IgD-negative memory B cell (primary cell): ENCODE results near the gene TMCC1. TPM values are rescaled to one million over a fixed set of nuclear protein-coding genes. Genes with fewer than 3 reads are reported as not detected.

ENCODE experiments used
- H3K27ac Mint-ChIP-seq, 3 donors: one replicate each; pipeline ENCODE4 v1.8.0; 2020 to 2022; ENCODE audit warnings: mild to moderate bottlenecking in 3 of 3, mixed read lengths in 3 of 3, moderate library complexity in 1 of 3
- H3K27me3 Mint-ChIP-seq: one replicate; pipeline ENCODE4 v1.8.0; 2021; ENCODE audit warnings: mixed read lengths
- H3K36me3 Mint-ChIP-seq: one replicate; pipeline ENCODE4 v1.8.0; 2020; ENCODE audit warnings: mild to moderate bottlenecking, mixed read lengths
- H3K4me1 Mint-ChIP-seq, 3 donors: one replicate each; pipeline ENCODE4 v1.8.0; 2020 to 2022; ENCODE audit warnings: mixed read lengths in 3 of 3, mild to moderate bottlenecking in 1 of 3
- H3K4me3 Mint-ChIP-seq, 4 donors: one replicate each; pipeline ENCODE4 v1.8.0; 2020 to 2022; ENCODE audit warnings: mild to moderate bottlenecking in 4 of 4, mixed read lengths in 4 of 4, moderate library complexity in 3 of 4
- H3K9me3 Mint-ChIP-seq, 3 donors: one replicate each; pipeline ENCODE4 v1.8.0; 2020 to 2021; ENCODE audit warnings: mixed read lengths in 3 of 3, mild to moderate bottlenecking in 1 of 3
- polyA plus RNA-seq: library from polyadenylated mRNA; unstranded; fragments of 300-500 nt; fragmentation: Illumina TruSeq; gene quantifications from one replicate; pipeline ENCODE4 v1.2.3, GENCODE V29; 2021

TMCC1 gene
- polyA plus RNA-seq, 1 donor from 2014 or later: 8.2 TPM

GRCh38 chr3:129609591-129610182, 283.8 kb downstream of the TMCC1 start:
- Mint-ChIP-seq H3K27ac (peak overlapping the region in 2 of 3 donors; percentile 18 to 71), H3K4me3 (peak overlapping the region in 1 of 4 donors; percentile 48), H3K27me3 (peaks cover 4% of the 10 kb centered on the region), H3K4me1 (peaks cover 2 to 8% (median 5%) of the 10 kb centered on the region in 3 donors), H3K9me3 (no peaks in the 10 kb centered on the region), H3K36me3 (no peaks in the 10 kb centered on the region)

DNA sequence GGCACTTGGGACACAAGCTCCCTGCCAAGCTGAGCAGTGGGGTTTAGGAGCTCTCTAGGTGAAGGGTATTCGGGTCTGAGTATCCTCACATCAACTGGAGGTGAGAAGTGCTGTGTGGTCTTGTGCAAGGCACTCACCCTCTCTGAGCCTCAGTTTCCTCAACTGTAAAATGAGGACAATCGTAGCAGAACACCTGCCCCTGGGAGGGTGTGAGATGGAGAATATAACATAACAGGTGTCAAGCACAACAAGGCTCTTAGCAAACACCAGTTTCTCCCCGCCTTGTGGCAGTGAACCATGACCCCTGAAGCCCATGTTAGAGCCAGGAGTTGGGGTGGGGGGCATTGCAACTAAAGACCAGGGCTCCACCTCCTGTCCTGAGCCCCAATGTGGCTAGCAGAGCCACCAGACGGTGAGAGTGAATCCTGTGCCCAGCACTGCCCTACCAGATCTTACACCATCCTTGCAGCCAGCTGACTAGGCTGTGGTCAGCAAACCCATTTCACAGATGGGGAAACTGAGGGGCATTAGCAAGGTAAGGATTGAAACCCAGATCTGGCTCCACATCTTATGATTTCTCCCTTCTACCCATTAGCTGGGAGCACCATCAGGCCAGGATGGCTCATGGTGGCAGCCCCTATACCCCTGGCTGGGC, 284.4 kb downstream of the TMCC1 start:
- H3K9me3 Mint-ChIP-seq: no peaks in the 10 kb centered on the region
- peaks cover 8% of the 10 kb centered on the region for H3K27me3 Mint-ChIP-seq
- no peaks in the 10 kb centered on the region for H3K36me3 Mint-ChIP-seq

GRCh38 chr3:129608087-129608935, 285.2 kb downstream of the TMCC1 start:
- peak overlapping the region in 3 of 4 donors; percentile 39 to 76 (median 63) for H3K4me3 Mint-ChIP-seq
- H3K36me3 Mint-ChIP-seq: no peaks in the 10 kb centered on the region
- no peaks in the 10 kb centered on the region for H3K9me3 Mint-ChIP-seq
- H3K27ac Mint-ChIP-seq: peak overlapping the region in 1 of 3 donors; percentile 2
- H3K27me3 Mint-ChIP-seq: peaks cover 10% of the 10 kb centered on the region
- peaks cover 2 to 8% (median 5%) of the 10 kb centered on the region in 3 donors for H3K4me1 Mint-ChIP-seq

More for the DNA sequence above, 284.4 kb downstream of the TMCC1 start:
- Mint-ChIP-seq H3K4me1 (peaks cover 2 to 8% (median 5%) of the 10 kb centered on the region in 3 donors), H3K27ac (peak overlapping the region in 1 of 3 donors; percentile 71), H3K4me3 (peak overlapping the region in 3 of 4 donors; percentile 39 to 76 (median 48))

DNA sequence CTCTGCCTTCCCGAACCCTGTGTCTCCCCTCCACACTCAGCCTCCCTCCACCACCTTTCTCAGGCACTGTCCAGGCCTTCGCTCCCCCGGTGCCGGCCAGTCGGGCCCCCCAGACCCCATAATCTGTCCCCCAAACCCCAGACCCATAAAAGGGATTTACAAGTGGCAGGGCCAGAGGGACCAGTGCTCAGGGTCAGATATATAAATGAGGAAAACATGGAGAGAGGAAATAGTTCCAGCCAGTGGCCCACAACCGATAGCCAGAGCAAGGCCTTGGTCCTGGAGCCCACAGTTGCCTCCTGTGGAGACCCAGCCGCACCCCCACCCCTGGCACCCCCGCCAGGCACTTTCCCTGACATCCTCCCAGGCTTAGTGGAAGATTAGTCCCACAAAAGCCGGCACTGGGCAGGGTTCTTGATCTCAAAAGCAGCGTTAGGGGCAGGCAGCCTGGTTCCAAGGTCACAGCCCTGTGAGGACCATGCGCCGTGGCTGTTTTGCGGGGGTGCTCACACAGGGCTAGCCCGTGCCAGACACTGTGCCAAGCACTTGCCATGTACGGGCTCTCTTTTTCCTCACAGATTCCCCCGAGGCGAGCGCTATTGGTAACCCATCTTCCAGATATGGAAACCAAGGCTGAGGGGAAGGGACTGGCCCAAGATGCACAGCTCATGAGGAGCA, 286.0 kb downstream of the TMCC1 start:
- H3K27me3 Mint-ChIP-seq: peaks cover 10% of the 10 kb centered on the region
- H3K27ac Mint-ChIP-seq: peak overlapping the region in 1 of 3 donors; percentile 7
- H3K36me3 Mint-ChIP-seq: no peaks in the 10 kb centered on the region
- peaks cover 2 to 8% (median 5%) of the 10 kb centered on the region in 3 donors for H3K4me1 Mint-ChIP-seq
- no peaks in the 10 kb centered on the region for H3K9me3 Mint-ChIP-seq
- peak overlapping the region; percentile 63 to 96 (median 86) for H3K4me3 Mint-ChIP-seq

DNA sequence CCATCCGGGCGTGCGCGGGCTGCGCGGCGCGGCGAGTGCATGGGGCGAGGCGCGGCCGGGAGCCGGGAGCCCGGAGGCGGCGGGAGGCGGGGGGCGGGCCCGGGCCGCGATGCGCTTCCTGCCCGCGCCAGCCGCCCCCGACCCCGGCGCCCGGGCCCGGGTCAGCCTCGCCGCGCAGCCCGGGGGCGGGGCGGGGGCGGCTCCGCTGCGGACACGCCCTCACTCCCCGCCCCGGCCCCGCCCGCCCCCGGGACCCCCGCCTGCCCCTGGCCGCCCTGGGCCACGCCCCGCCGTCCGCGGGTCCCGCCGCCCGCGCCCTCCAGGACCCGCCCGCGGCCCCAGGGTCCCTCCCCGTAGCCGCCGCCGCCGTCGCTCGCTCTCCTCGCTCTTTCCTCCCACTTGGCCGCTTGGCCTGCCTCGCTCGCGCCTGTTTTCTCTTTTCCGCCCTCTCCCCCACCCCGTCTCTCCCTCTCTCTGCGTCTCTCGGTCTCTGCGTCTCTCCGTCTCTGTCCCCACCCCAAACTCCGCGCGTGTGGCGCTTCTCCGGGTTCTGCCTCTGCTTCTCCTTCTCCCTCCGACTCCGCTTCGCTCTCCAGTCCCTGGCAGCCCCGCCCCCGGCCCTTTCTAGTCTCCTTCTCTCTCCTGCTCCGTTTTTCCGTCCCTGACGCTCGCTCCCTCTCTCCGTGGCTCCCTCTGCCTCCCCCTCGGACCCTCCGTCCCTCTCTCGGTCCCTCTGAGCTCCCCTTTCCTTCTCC, 286.7 kb downstream of the TMCC1 start, which contains the start of gene PLXND1:
Gene PLXND1, minus strand, starts transcription at position 41 of the 755 bp plus-strand sequence. Its CDS starts 37 bp downstream, at position 4.
- Mint-ChIP-seq H3K27ac (peak within 1 kb of the TSS; percentile 40 to 87 (median 83)), H3K27me3 (peaks cover 10% of the 10 kb centered on the region), H3K4me3 (peak within 1 kb of the TSS; percentile 80 to 99 (median 92)), H3K36me3 (no peaks in the 10 kb centered on the region), H3K9me3 (no peaks in the 10 kb centered on the region), H3K4me1 (peaks cover 2 to 8% (median 5%) of the 10 kb centered on the region in 3 donors)

GRCh38 chr3:129605922-129606635, 287.4 kb downstream of the TMCC1 start:
- H3K4me3 Mint-ChIP-seq: peak overlapping the region; percentile 80 to 99 (median 91)
- peaks cover 10% of the 10 kb centered on the region for H3K27me3 Mint-ChIP-seq
- H3K27ac Mint-ChIP-seq: peak overlapping the region in 2 of 3 donors; percentile 40 to 87
- no peaks in the 10 kb centered on the region for H3K9me3 Mint-ChIP-seq
- H3K4me1 Mint-ChIP-seq: peaks cover 2 to 8% (median 5%) of the 10 kb centered on the region in 3 donors
- no peaks in the 10 kb centered on the region for H3K36me3 Mint-ChIP-seq

GRCh38 chr3:129605203-129605921, 288.1 kb downstream of the TMCC1 start:
- Mint-ChIP-seq H3K4me1 (peaks cover 2 to 8% (median 5%) of the 10 kb centered on the region in 3 donors), H3K27ac (peak overlapping the region; percentile 40 to 87 (median 86)), H3K36me3 (no peaks in the 10 kb centered on the region), H3K9me3 (no peaks in the 10 kb centered on the region), H3K4me3 (peak overlapping the region; percentile 80 to 99 (median 91)), H3K27me3 (peaks cover 10% of the 10 kb centered on the region)

GRCh38 chr3:129604767-129605166, 288.7 kb downstream of the TMCC1 start:
- no peaks in the 10 kb centered on the region for H3K36me3 Mint-ChIP-seq

GRCh38 chr3:129603991-129604749, 289.3 kb downstream of the TMCC1 start:
- Mint-ChIP-seq H3K9me3 (no peaks in the 10 kb centered on the region), H3K27me3 (peaks cover 10% of the 10 kb centered on the region), H3K36me3 (no peaks in the 10 kb centered on the region), H3K4me3 (peak overlapping the region in 3 of 4 donors; percentile 47 to 76 (median 61)), H3K4me1 (peaks cover 2 to 8% (median 5%) of the 10 kb centered on the region in 3 donors), H3K27ac (peak overlapping the region; percentile 22 to 86 (median 82))

More at GRCh38 chr3:129604767-129605166, 288.7 kb downstream of the TMCC1 start:
- peaks cover 10% of the 10 kb centered on the region for H3K27me3 Mint-ChIP-seq
- peaks cover 2 to 8% (median 5%) of the 10 kb centered on the region in 3 donors for H3K4me1 Mint-ChIP-seq
- peak overlapping the region; percentile 47 to 76 (median 67) for H3K4me3 Mint-ChIP-seq
- peak overlapping the region in 2 of 3 donors; percentile 22 to 86 for H3K27ac Mint-ChIP-seq
- no peaks in the 10 kb centered on the region for H3K9me3 Mint-ChIP-seq

GRCh38 chr3:129603561-129603942, 290.0 kb downstream of the TMCC1 start:
- H3K27me3 Mint-ChIP-seq: peaks cover 10% of the 10 kb centered on the region
- no peaks in the 10 kb centered on the region for H3K9me3 Mint-ChIP-seq
- H3K36me3 Mint-ChIP-seq: no peaks in the 10 kb centered on the region
- peak overlapping the region in 2 of 4 donors; percentile 46 to 47 for H3K4me3 Mint-ChIP-seq
- H3K4me1 Mint-ChIP-seq: peaks cover 2 to 8% (median 5%) of the 10 kb centered on the region in 3 donors
- peak overlapping the region in 1 of 3 donors; percentile 82 for H3K27ac Mint-ChIP-seq

- Mint-ChIP-seq H3K36me3 (no peaks in the 10 kb centered on the region), H3K27ac (peak overlapping the region in 1 of 3 donors; percentile 39), H3K27me3 (peaks cover 10% of the 10 kb centered on the region), H3K4me1 (peaks cover 2 to 7% (median 5%) of the 10 kb centered on the region in 3 donors), H3K9me3 (no peaks in the 10 kb centered on the region), H3K4me3 (peak overlapping the region in 1 of 4 donors; percentile 47)
Measured at GRCh38 chr3:129602730-129603560, 290.6 kb downstream of the TMCC1 start.
